ENCODE measurements around the gene NFU1. TPM values are rescaled to one million over a fixed set of nuclear protein-coding genes. Genes with fewer than 3 reads are reported as not detected.
A peak's percentile ranks its signal among the peaks of the same experiment; 100 is the strongest.

Gene NFU1
- total RNA-seq, 1 donor from 2014 or later, result 32.1 TPM

DNA sequence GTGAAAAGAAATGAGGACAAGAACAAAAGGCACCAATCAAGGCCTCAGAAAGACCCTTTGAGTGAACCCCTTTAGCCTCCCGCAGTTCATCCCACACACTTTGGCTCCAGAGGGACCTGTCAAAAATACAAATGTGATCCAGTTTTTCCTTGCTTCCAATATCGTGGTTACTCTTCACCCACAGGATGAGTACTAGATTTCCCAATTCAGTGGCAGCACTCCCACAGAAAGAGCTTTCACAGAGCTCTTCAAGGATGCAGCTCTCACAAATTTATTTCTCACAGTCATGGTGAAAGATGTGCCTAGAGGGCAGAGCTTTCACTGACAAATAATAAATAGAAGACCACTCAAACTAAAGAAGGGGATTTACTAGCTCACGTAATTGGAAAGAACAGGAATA is 47.2 kb downstream of the NFU1 start:
- no peak overlapping the region for H3K4me3 ChIP-seq (ENCODE audit: low read depth, low read length)
- no peak for DNase-seq (ENCODE audit: low read depth)
- TF ChIP-seq, protein P1, sequence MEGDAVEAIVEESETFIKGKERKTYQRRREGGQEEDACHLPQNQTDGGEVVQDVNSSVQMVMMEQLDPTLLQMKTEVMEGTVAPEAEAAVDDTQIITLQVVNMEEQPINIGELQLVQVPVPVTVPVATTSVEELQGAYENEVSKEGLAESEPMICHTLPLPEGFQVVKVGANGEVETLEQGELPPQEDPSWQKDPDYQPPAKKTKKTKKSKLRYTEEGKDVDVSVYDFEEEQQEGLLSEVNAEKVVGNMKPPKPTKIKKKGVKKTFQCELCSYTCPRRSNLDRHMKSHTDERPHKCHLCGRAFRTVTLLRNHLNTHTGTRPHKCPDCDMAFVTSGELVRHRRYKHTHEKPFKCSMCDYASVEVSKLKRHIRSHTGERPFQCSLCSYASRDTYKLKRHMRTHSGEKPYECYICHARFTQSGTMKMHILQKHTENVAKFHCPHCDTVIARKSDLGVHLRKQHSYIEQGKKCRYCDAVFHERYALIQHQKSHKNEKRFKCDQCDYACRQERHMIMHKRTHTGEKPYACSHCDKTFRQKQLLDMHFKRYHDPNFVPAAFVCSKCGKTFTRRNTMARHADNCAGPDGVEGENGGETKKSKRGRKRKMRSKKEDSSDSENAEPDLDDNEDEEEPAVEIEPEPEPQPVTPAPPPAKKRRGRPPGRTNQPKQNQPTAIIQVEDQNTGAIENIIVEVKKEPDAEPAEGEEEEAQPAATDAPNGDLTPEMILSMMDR (conservative IDR thresholded peaks at IDR 0.05; ENCODE audit: low read depth, low read length), result no peak

DNA sequence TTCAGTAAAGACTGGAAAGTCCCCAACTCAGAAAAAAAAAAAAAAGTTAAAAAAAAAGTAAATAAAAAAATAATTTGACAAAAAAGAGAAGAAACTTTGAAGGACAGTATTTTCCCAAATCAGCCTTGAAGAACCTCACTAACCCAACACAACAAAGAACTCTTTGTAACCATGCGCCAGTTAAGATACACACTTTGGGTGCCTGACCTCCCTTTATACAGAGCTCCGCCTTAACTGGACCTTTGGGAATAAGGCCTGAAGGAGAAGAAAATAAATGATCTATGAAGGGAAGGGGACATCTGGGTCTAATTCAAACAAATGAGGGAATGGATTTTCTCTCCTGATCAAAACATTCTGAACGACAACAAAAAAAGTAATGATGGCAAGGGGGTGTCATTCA is 48.0 kb downstream of the NFU1 start:
- no peak overlapping the region for H3K4me3 ChIP-seq (ENCODE audit: low read depth, low read length)
- TF ChIP-seq, protein P1 (conservative IDR thresholded peaks at IDR 0.05; ENCODE audit: low read depth, low read length), result no peak
- DNase-seq (ENCODE audit: low read depth), result no peak

DNA sequence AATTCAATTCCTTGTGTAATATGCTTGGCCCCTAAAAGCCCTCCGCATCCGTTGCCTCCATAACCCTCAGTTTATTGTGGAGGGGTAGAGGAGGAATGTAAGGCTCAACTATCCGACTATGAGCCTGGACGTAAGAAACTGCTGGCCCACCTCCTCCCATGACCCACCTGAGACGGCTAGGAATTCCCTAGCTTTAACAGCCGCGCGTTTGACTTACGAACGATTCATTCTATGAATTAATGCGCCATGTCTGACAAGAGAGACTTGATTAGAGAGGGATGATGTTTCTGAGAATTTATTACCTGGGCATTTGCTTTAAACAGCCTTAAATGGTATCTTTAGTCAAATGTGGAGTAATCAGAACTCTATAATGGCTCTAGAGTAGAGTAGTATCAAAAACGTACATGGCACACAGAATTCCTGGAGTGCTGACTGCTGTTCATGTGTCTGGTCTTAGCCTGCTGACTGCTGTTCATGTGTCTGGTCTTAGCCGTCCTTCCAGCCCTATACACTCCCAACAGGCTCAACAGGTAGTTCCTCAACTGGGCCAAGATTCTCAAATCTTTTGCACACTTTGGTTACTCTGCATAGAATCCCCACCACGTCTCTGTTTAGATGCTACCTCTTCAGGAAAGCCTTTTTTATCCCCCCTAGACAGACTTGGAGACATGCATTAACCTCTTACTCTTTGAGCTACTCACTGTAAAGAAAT is 49.3 kb downstream of the NFU1 start:
- TF ChIP-seq, protein P1 (conservative IDR thresholded peaks at IDR 0.05; ENCODE audit: low read depth, low read length), result no peak

DNA sequence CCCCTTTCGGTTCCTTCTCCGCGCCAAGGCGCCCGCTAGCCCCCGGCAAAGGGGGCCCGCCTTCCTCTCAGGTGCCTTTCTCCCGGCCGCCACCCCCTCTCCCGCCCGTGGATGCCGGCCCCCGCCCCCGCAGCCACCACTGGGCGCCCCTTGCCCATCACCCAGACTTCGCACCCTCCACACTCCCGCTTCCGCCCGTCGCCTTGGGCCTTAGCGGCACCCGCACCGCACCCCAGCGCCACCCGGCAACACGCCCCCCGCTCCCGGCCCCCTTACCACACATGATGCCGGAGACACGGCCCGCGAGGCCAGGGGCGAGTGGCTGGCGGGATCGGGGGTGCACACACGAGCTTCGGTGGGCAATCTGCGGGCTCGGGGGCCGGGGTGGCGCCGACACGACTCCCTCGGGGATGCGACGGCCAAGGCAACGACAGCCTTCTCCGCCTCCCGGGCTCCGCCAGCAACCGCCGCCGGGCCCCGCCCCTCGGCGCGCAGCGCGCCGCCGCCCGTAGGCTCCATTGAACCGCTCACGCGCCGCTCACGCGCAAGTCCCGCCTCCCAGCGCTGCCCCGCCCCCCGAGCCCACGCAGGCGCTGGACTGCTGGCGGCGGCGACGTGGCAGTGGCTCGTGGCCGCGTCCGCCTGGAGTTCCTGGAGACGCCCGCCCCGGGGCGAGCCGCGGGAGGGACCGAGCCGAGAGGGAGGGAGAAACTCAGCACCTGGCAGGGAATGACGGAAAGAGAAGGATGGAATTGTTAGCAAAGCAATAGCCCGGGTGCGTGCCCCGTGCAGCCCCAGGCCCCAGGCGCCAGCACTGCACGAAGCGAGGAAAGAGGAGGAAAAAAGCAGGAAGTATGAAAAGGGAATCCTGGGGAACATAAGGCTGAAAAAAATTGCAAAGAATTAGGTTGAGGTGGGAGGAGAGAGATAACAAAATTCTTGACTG is 50.2 kb downstream of the NFU1 start, which contains the start of gene GFPT1:
Gene GFPT1 (minus strand): TSS at position 439 of the 946 bp plus-strand sequence. CDS start 156 bp downstream, at position 283.
- DNase-seq (ENCODE audit: low read depth), result no peak
- H3K4me3 ChIP-seq (ENCODE audit: low read depth, low read length), result peak within 1 kb of the TSS; percentile 82
- TF ChIP-seq, protein P1 (conservative IDR thresholded peaks at IDR 0.05; ENCODE audit: low read depth, low read length), result no peak

More for the DNA sequence above, 49.3 kb downstream of the NFU1 start:
- no peak for DNase-seq (ENCODE audit: low read depth)
- peak overlapping the region; percentile 82 for H3K4me3 ChIP-seq (ENCODE audit: low read depth, low read length)

DNA sequence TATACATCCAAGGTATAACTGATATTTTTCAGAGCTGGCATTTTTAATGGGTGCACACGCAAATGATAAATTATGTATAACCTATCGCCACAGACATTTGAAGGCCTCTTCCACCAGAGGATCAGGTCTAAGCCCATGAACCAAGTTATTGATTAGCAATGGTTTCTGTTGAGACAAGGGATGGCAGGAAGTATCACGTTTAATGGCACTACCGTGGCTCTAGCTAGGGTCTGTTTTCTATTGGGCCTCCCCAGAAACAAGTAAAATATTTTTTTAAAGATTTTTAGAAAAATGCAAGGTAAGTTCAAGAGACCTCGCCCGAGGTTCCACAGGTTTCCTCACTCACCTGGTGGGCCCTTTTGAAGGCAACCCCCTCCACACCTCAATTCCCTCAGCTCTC is 50.9 kb downstream of the NFU1 start:
- no peak for DNase-seq (ENCODE audit: low read depth)
- H3K4me3 ChIP-seq (ENCODE audit: low read depth, low read length), result peak overlapping the region; percentile 82
- TF ChIP-seq, protein P1 (conservative IDR thresholded peaks at IDR 0.05; ENCODE audit: low read depth, low read length), result no peak

DNA sequence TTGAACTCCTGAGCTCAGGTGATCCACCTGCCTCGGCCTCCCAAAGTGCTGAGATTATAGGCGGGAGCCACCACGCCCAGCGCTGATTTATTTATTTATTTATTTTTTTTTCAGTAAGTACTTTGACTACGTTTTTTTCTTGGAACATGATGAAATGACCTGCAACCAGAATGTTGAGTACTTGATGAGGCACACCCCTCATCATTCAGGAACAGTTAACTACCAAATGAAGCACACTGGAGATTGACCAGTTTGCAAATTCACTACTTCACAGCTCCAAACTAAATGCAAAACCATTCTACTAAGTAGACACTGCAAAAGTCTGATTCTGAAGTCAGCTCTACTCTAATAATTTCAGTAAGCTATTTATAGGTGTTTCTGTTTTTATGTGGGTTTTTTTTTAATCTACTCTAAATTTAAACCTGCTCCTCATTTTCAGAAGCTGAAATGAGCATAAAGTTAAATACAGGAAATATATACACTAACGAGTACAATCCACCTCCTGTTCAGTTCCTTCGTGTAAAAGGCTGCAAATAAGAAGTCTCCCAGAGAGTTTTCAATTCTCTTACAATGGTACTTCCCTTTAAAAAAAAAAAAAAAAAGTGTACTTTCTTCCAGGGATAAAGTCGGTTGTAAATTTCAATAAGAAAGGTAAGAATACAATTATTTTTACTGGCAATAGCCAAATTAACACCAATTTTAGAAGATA is 51.6 kb downstream of the NFU1 start:
- TF ChIP-seq, protein P1 (conservative IDR thresholded peaks at IDR 0.05; ENCODE audit: low read depth, low read length), result no peak

More for the DNA sequence above, 51.6 kb downstream of the NFU1 start:
- H3K4me3 ChIP-seq (ENCODE audit: low read depth, low read length), result peak overlapping the region; percentile 82
- DNase-seq (ENCODE audit: low read depth), result no peak

Measured in epithelial cell of proximal tubule (primary cell).